Measurements from ENCODE around the gene FOS. TPM values are rescaled to one million over a fixed set of nuclear protein-coding genes. Genes with fewer than 3 reads are reported as not detected.

FOS gene
- total RNA-seq, 3 donors from 2014 or later, result 163 to 292 (median 243) TPM

DNA sequence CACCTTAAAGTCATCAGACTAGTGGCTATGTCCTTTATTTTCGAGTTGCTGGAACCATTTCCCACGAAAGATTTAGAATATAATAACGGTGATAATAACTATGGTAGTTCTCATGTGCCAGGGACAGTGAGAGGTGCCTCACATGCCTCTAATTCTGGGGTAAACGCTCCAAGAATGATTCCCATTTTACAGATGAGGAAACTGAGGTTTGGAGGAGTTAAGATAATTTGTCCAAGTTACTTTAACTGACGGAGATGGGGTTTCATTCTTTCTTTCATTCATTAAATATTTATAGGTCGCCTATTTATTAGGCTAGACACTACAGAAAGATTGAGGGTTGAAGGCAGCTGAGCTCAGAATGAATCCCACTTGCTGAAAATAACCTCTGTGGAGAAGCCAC lies 30.7 kb upstream of the FOS start:
- intact Hi-C loops (cut with DNase I, micrococcal nuclease), result no loop called here
- TF ChIP-seq, protein P1, sequence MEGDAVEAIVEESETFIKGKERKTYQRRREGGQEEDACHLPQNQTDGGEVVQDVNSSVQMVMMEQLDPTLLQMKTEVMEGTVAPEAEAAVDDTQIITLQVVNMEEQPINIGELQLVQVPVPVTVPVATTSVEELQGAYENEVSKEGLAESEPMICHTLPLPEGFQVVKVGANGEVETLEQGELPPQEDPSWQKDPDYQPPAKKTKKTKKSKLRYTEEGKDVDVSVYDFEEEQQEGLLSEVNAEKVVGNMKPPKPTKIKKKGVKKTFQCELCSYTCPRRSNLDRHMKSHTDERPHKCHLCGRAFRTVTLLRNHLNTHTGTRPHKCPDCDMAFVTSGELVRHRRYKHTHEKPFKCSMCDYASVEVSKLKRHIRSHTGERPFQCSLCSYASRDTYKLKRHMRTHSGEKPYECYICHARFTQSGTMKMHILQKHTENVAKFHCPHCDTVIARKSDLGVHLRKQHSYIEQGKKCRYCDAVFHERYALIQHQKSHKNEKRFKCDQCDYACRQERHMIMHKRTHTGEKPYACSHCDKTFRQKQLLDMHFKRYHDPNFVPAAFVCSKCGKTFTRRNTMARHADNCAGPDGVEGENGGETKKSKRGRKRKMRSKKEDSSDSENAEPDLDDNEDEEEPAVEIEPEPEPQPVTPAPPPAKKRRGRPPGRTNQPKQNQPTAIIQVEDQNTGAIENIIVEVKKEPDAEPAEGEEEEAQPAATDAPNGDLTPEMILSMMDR (IDR thresholded peaks at IDR 0.05), result no peak
- no peak for ATAC-seq
- DNase-seq, result no peak
- Histone ChIP-seq H3K4me3 (no peak overlapping the region), H3K36me3 (ENCODE audit: low read depth) (no peaks in the 10 kb centered on the region), H3K9me3 (no peaks in the 10 kb centered on the region), H3K4me1 (ENCODE audit: low read depth) (peaks cover 18% of the 10 kb centered on the region)

DNA sequence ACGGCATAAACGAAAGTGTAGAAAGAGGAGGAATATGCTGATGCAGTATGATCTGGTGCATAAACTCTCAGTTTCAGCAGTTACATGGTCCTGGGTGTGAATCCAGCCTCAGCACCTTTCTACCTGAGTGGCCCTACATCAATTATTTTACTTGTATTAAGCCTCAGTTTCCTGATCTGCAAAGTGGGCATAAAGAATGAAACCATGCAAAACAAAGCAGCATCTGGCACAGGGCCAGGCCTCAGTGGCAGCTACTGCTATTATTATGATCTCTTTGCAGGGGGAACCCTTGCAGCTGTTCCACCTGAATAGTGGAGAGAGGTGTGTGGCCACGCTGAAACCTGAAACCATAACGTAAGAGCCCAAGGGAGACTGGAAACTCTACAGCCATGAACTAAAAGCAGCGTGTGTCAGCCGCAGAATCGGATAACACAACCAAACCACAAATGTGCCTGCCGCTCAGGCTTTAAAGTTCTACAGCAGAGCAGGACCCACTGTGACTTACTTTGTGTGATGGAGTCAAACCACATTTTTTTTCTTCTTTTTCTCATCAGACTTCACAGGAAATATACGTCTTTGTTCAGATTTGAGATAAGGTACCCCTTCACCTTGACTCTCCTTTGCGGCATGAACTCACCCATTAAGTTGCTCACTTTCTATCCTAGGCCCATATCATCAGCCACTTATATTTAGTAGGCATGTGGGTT lies 29.2 kb upstream of the FOS start:
- DNase-seq (peak in 1 of 3 donors; percentile 59), ATAC-seq (peak; percentile 4)
- TF ChIP-seq, protein P1 (IDR thresholded peaks at IDR 0.05), result no peak
- Histone ChIP-seq H3K4me1 (ENCODE audit: low read depth) (peaks cover 28% of the 10 kb centered on the region), H3K9me3 (no peaks in the 10 kb centered on the region), H3K36me3 (ENCODE audit: low read depth) (no peaks in the 10 kb centered on the region), H3K4me3 (no peak overlapping the region)
- intact Hi-C loops (cut with DNase I, micrococcal nuclease), result no loop called here

DNA sequence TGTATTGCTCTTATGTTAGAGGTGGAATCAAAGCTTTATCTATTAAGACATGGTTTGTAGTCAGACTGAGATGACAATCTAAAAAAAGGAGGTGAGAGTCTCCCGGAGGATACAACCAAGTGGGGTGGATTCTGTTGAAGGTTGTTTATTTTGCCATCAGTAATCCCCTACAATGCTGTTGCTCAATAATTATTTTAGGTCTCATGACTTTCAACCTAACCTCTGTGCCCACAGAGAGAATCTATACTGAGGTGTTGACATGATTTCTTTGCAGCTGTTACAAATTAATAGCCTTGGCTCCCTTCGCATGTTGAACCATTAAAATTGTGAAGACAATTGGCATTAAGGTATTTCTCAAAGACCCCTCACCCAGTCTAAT lies 28.7 kb upstream of the FOS start:
- DNase-seq (no peak), ATAC-seq (no peak)
- Histone ChIP-seq H3K36me3 (ENCODE audit: low read depth) (no peaks in the 10 kb centered on the region), H3K4me1 (ENCODE audit: low read depth) (peaks cover 32% of the 10 kb centered on the region), H3K4me3 (no peak overlapping the region), H3K9me3 (no peaks in the 10 kb centered on the region)
- TF ChIP-seq, protein P1 (IDR thresholded peaks at IDR 0.05), result no peak
- intact Hi-C loops (cut with DNase I, micrococcal nuclease), result no loop called here

DNA sequence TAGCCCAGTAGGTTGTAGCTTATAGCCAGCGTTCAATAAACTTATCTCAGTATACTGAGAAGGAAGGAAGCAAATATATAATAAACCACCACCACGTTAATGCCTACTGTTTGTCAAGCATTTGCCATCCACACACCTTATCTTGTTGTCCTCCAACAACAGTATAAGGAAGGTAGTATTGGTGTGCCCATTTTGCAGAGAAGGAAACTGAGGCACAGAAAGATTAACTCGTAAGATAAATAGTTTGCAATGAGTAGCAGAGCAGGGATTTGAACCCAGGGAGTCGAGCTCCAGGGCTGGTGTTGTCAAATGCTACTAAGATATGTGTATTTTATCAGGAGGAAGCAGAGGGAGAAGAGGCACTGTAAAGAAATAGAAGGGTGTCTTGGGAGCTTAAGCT lies 27.8 kb upstream of the FOS start:
- no peak for DNase-seq
- no peak overlapping the region for H3K4me3 ChIP-seq
- no peak for ATAC-seq
- intact Hi-C loops (cut with DNase I, micrococcal nuclease), result no loop called here
- TF ChIP-seq, protein P1 (IDR thresholded peaks at IDR 0.05), result no peak
- H3K4me1 ChIP-seq (ENCODE audit: low read depth), result peaks cover 32% of the 10 kb centered on the region
- H3K9me3 ChIP-seq, result no peaks in the 10 kb centered on the region
- no peaks in the 10 kb centered on the region for H3K36me3 ChIP-seq (ENCODE audit: low read depth)

DNA sequence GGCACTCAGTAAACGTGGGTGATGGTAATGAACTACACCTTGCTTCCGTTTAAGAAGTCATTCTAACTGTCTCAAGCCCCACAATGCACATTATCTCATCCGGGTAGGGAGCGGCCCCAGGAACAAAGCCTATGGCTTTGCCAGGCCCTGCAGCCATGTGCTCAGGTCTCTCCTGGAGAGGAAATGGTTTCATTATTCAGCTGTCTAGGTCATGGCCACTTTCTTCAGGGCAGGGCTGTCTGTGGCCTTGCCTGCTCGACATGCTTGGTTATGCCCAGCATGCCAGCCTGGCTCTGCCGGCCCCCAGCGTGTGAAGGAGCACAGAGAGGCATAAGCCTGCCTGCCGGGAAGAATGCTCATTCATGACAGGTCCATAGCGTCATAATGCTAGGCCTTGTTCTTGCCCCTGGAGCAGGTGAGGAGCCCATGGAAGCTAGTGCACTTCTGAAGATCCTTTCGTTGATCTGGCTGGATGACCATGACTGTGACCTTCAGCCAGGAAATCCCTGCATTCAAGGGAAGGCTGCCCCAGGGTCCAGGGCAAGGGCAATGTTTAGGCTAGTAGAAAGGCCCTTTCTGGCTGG lies 26.3 kb upstream of the FOS start:
- TF ChIP-seq, protein P1 (IDR thresholded peaks at IDR 0.05), result no peak
- intact Hi-C loops (cut with DNase I, micrococcal nuclease), result no loop called here
- Histone ChIP-seq H3K9me3 (no peaks in the 10 kb centered on the region), H3K4me1 (ENCODE audit: low read depth) (peaks cover 36% of the 10 kb centered on the region), H3K4me3 (no peak overlapping the region), H3K36me3 (ENCODE audit: low read depth) (no peaks in the 10 kb centered on the region)
- DNase-seq, result peak; percentile 80 to 85 (median 84)
- ATAC-seq, result peak; percentile 72
